ENCODE measurements around the gene CLIC4.

GRCh38 chr1:24779689-24780464 is 34.6 kb downstream of the CLIC4 start:
- TF ChIP-seq POLR2AphosphoS5 (IDR thresholded peaks at IDR 0.05; ENCODE audit: low read depth) (no peak), EZH2 (IDR thresholded peaks at IDR 0.05; ENCODE audit: low read depth, unreplicated experiment) (no peak), CTCF (conservative IDR thresholded peaks at IDR 0.05; ENCODE audit: low read depth in 2 of 2) (no peak), CREB1 (CRISPR knock-in tag; IDR thresholded peaks at IDR 0.05; ENCODE audit: low read depth) (no peak), REST (IDR thresholded peaks at IDR 0.05; ENCODE audit: unreplicated experiment) (no peak), EZH2phosphoT487 (IDR thresholded peaks at IDR 0.05; ENCODE audit: unreplicated experiment) (no peak), STAT1 (IDR thresholded peaks at IDR 0.05; ENCODE audit: unreplicated experiment) (no peak), NANOG (IDR thresholded peaks at IDR 0.05; ENCODE audit: borderline replicate concordance) (no peak), JUNB (IDR thresholded peaks at IDR 0.05; ENCODE audit: unreplicated experiment) (no peak)

All from GM23338 (cell line).